Measurements from ENCODE around the gene ZBTB40. TPM values are rescaled to one million over a fixed set of nuclear protein-coding genes. Genes with fewer than 3 reads are reported as not detected.

ZBTB40 gene
- total RNA-seq, 6 experiments from 2014 or later = 6.2 to 7.6 (median 7.0) TPM

GRCh38 chr1:22542886-22543285 lies 91.2 kb downstream of the ZBTB40 start:
- no peak for ATAC-seq
- no peak for TF ChIP-seq CTCF (IDR thresholded peaks at IDR 0.05)
- no peak for TF ChIP-seq POLR2A (IDR thresholded peaks at IDR 0.05)
- no peaks in the 10 kb centered on the region for H3K36me3 ChIP-seq
- no peaks in the 10 kb centered on the region for H3K27me3 ChIP-seq
- no CpG with 5 or more reads among the region's 9 CpGs for WGBS (ENCODE audit: insufficient coverage, low coverage, low lambda C conversion rate, missing lambda C conversion rate)
- H3K4me3 ChIP-seq = no peak overlapping the region
- no peaks in the 10 kb centered on the region for H3K4me1 ChIP-seq
- no peak for DNase-seq
- H3K9me3 ChIP-seq = no peaks in the 10 kb centered on the region
- intact Hi-C loops (cut with DNase I) = no loop called here
- H3K27ac ChIP-seq = no peak overlapping the region

- Histone ChIP-seq H3K27me3 (no peaks in the 10 kb centered on the region), H3K9me3 (no peaks in the 10 kb centered on the region), H3K4me1 (no peaks in the 10 kb centered on the region), H3K4me3 (no peak overlapping the region), H3K27ac (no peak overlapping the region), H3K36me3 (no peaks in the 10 kb centered on the region)
- no peak for TF ChIP-seq CTCF (IDR thresholded peaks at IDR 0.05)
- TF ChIP-seq POLR2A (IDR thresholded peaks at IDR 0.05) = no peak
- intact Hi-C loops (cut with DNase I) = no loop called here
- 73% methylated on average over 4 of the region's 6 CpGs for WGBS (ENCODE audit: insufficient coverage, low coverage, low lambda C conversion rate, missing lambda C conversion rate)
- DNase-seq (no peak), ATAC-seq (no peak)
Measured at GRCh38 chr1:22543679-22544078, 92.0 kb downstream of the ZBTB40 start.

- no peak overlapping the region for H3K27ac ChIP-seq
- H3K9me3 ChIP-seq = no peaks in the 10 kb centered on the region
- ATAC-seq = no peak
- intact Hi-C loops (cut with DNase I) = no loop called here
- WGBS (ENCODE audit: insufficient coverage, low coverage, low lambda C conversion rate, missing lambda C conversion rate) = 89% methylated on average over 3 of the region's 12 CpGs
- H3K4me3 ChIP-seq = no peak overlapping the region
- TF ChIP-seq POLR2A (IDR thresholded peaks at IDR 0.05) (no peak), CTCF (IDR thresholded peaks at IDR 0.05) (no peak)
- no peaks in the 10 kb centered on the region for H3K36me3 ChIP-seq
- H3K27me3 ChIP-seq = no peaks in the 10 kb centered on the region
- no peak for DNase-seq
- H3K4me1 ChIP-seq = no peaks in the 10 kb centered on the region
Measured at GRCh38 chr1:22544606-22545005, 93.0 kb downstream of the ZBTB40 start.

GRCh38 chr1:22545141-22545540 lies 93.5 kb downstream of the ZBTB40 start:
- WGBS (ENCODE audit: insufficient coverage, low coverage, low lambda C conversion rate, missing lambda C conversion rate) = 50% methylated on average over 12 of the region's 13 CpGs
- no peaks in the 10 kb centered on the region for H3K4me1 ChIP-seq
- intact Hi-C loops (cut with DNase I) = no loop called here

More at GRCh38 chr1:22545141-22545540, 93.5 kb downstream of the ZBTB40 start:
- H3K27me3 ChIP-seq = no peaks in the 10 kb centered on the region
- ATAC-seq = no peak
- no peak overlapping the region for H3K4me3 ChIP-seq
- H3K27ac ChIP-seq = no peak overlapping the region
- H3K9me3 ChIP-seq = no peaks in the 10 kb centered on the region
- H3K36me3 ChIP-seq = no peaks in the 10 kb centered on the region
- DNase-seq = no peak
- TF ChIP-seq POLR2A (IDR thresholded peaks at IDR 0.05) = no peak
- no peak for TF ChIP-seq CTCF (IDR thresholded peaks at IDR 0.05)
